K562 (cell line): ENCODE results near the gene PARD3. TPM values are rescaled to one million over a fixed set of nuclear protein-coding genes. Genes with fewer than 3 reads are reported as not detected.

Experiments used
- ATAC-seq: fragments of 200-7000 bp; cut with Tn5 transposase; 3 replicates; pipeline ENCODE4 v1.9.1; 2020; ENCODE audit warnings: moderate library complexity
- BruUV-seq: library from RNA; stranded (reverse); fragments of 400-500 nt; replicated peaks from 2 replicates; lab custom pipeline; 2021; lab: Mats Ljungman, UMichigan
- CTCF ChIA-PET: fragments of 300-600 bp; formaldehyde crosslinking; extraction: SDS; loops from one replicate; lab custom pipeline; 2021; ENCODE audit warnings: low intra/inter-chr PET ratio; lab: Yijun Ruan, JAX
- POLR2A ChIA-PET: fragments of 300-600, 350-650 bp; sonication (Branson Sonifier 250); formaldehyde crosslinking; extraction: SDS; loops from one replicate; lab custom pipeline; 2021; ENCODE audit warnings: antibody characterized with exemption, inconsistent platforms; lab: Yijun Ruan, JAX
- DNase-seq, 4 experiments: peaks; one replicate each; pipeline versions ENCODE4 v3.0.0 to v3.0.0-alpha.2; 2011 to 2018; ENCODE audit warnings: low spot score in 3 of 4, mixed read lengths in 3 of 4; ENCODE audit errors: extremely low read depth in 1 of 4
- FAIRE-seq: peaks from 2 replicates; lab custom pipeline; 2011; peaks lifted over from hg19 to GRCh38; lab: Jason Lieb, UNC
- H2AFZ ChIP-seq: 2 replicates; pipeline ENCODE4 v1.6.0; 2011; ENCODE audit warnings: low read depth, low read length, control low read depth, inconsistent platforms
- H3K27ac ChIP-seq: fragments of 200-600 bp; 3 replicates; pipeline ENCODE4 v1.8.0; 2011; ENCODE audit warnings: low read depth, mild to moderate bottlenecking, control low read depth, inconsistent platforms, low read length, moderate library complexity, mixed read lengths; ENCODE audit errors: extremely low read depth
- H3K27me3 ChIP-seq, 2 experiments: fragments of 300-600 bp in 1 of 2; 2 replicates in 1 of 2; 3 replicates in 1 of 2; pipeline versions ENCODE4 v1.6.0 to v1.8.0; 2011; ENCODE audit warnings: inconsistent platforms in 2 of 2, low read length in 2 of 2, mild to moderate bottlenecking in 1 of 2, mixed read lengths in 1 of 2, moderate library complexity in 1 of 2; ENCODE audit not compliant: control insufficient read depth in 2 of 2, insufficient read depth in 2 of 2
- H3K36me3 ChIP-seq: fragments of 300-600 bp; 3 replicates; pipeline ENCODE4 v1.8.0; 2011; ENCODE audit warnings: mild to moderate bottlenecking, low read length, inconsistent platforms; ENCODE audit not compliant: control insufficient read depth, insufficient read depth
- H3K4me1 ChIP-seq, 2 experiments: fragments of 200-600 bp in 1 of 2; replicated peaks in 1 of 2; 2 replicates in 1 of 2; 3 replicates in 1 of 2; pipeline versions ENCODE4 v1.5.1 to v1.8.0; 2011; ENCODE audit warnings: inconsistent platforms in 2 of 2, low read length in 2 of 2, mild to moderate bottlenecking in 1 of 2, mixed read lengths in 1 of 2, moderate library complexity in 1 of 2; ENCODE audit not compliant: control insufficient read depth in 2 of 2, insufficient read depth in 2 of 2
- H3K4me2 ChIP-seq: 2 replicates; pipeline ENCODE4 v1.6.1; 2011; ENCODE audit warnings: low read length, control low read depth, inconsistent platforms, mixed read lengths; ENCODE audit not compliant: insufficient read depth
- H3K4me3 ChIP-seq: fragments of 200-600 bp; sonication (generic), shearing (Covaris generic); 2 replicates; pipeline ENCODE4 v1.5.1; 2016; ENCODE audit warnings: control low read depth, inconsistent platforms
- H3K79me2 ChIP-seq: fragments of 200-600 bp; 3 replicates; pipeline ENCODE4 v1.8.0; 2011; ENCODE audit warnings: low read length, inconsistent platforms; ENCODE audit not compliant: control insufficient read depth, insufficient read depth
- H3K9ac ChIP-seq, 2 experiments: 2 replicates each; pipeline versions ENCODE4 v1.6.0 to v1.6.1; 2011; ENCODE audit warnings: low read depth in 2 of 2, low read length in 2 of 2, control low read depth in 1 of 2, inconsistent platforms in 1 of 2, mild to moderate bottlenecking in 1 of 2, mixed read lengths in 1 of 2; ENCODE audit not compliant: insufficient read depth in 1 of 2
- H3K9me1 ChIP-seq: one replicate; pipeline ENCODE4 v1.6.0; 2011; ENCODE audit warnings: inconsistent platforms, mild to moderate bottlenecking, low read length, moderate library complexity; ENCODE audit not compliant: control insufficient read depth, insufficient read depth
- H3K9me3 ChIP-seq: replicated peaks from 2 replicates; pipeline ENCODE4 v1.5.1; 2011; ENCODE audit warnings: low read depth, low read length, inconsistent platforms; ENCODE audit not compliant: control insufficient read depth, insufficient read depth
- H4K20me1 ChIP-seq: replicated peaks from 2 replicates; pipeline ENCODE4 v1.6.1; 2011; ENCODE audit warnings: low read length, inconsistent platforms, mixed read lengths; ENCODE audit not compliant: control insufficient read depth, insufficient read depth
- WGBS: fragments of 100-300 bp; shearing (Covaris generic); methylation state at CpG from one replicate; pipeline ENCODE4 v1.1.6; 2016; ENCODE audit warnings: low coverage, mixed read lengths; ENCODE audit not compliant: insufficient coverage; ENCODE audit errors: missing lambda C conversion rate; 5-methylcytosine and 5-hydroxymethylcytosine counted together
- in situ Hi-C: fragments of 300-500 bp; cut with MboI; formaldehyde crosslinking; loops from 4 replicates; pipeline ENCODE4 v1.15.0; 2018; ENCODE audit warnings: inconsistent platforms, mixed read lengths
- intact Hi-C: fragments of 100-400 bp; cut with micrococcal nuclease; formaldehyde crosslinking; loops from 2 replicates; pipeline ENCODE4 v1.14.2; 2022
- polyA plus RNA-seq, 8 experiments: library from polyadenylated mRNA; depleted of rRNA in 4 of 8; stranded (reverse) in 5 of 8; unstranded in 3 of 8; fragments of >200 nt; fragmentation: Nextera tagmentation in 2 of 8; fragmentation: Illumina TruSeq in 1 of 8; extraction: Ambion mirVana in 2 of 8; extraction: Trizol in 1 of 8; gene quantifications; 2 replicates each; pipeline versions ENCODE4 v1.2.1 to v1.2.3, GENCODE V29; 2011 to 2014; ENCODE audit warnings: inconsistent platforms in 1 of 8, missing spikeins in 1 of 8
- total RNA-seq, 7 experiments: library from RNA; depleted of rRNA in 6 of 7; stranded (reverse); fragments of >200 nt in 6 of 7; fragmentation: Illumina TruSeq in 2 of 7; extraction: Trizol in 2 of 7; gene quantifications; 2 replicates each; pipeline versions ENCODE4 v1.2.1 to v1.2.3, GENCODE V29; 2011 to 2021; ENCODE audit warnings: low replicate concordance in 1 of 7
- TF ChIP-seq, protein P1 (sequence below): fragments of 250-450 bp; sonication (Bioruptor Pico); IDR thresholded peaks from 2 replicates; pipeline ENCODE4 v1.5.1; 2021; ENCODE audit warnings: mild to moderate bottlenecking
- TF ChIP-seq, protein P2 (sequence below), 2 experiments: fragments of 150-350 bp in 1 of 2; IDR thresholded peaks; 2 replicates each; pipeline ENCODE4 v1.6.1; 2012 to 2016; ENCODE audit warnings: low read depth in 2 of 2, low read length in 2 of 2, mild to moderate bottlenecking in 1 of 2, moderate library complexity in 1 of 2
- TF ChIP-seq, protein P3 (sequence below): fragments of 450-650 bp; IDR thresholded peaks from 2 replicates; pipeline ENCODE4 v1.6.1; 2016; ENCODE audit warnings: borderline replicate concordance

The PARD3 gene
- total and polyA plus RNA-seq, 9 of the 15 experiments (the other 6 are each of a cell fraction or from before 2014, with no cell fraction given), result 2.7 to 11.7 (median 7.7) TPM

DNA sequence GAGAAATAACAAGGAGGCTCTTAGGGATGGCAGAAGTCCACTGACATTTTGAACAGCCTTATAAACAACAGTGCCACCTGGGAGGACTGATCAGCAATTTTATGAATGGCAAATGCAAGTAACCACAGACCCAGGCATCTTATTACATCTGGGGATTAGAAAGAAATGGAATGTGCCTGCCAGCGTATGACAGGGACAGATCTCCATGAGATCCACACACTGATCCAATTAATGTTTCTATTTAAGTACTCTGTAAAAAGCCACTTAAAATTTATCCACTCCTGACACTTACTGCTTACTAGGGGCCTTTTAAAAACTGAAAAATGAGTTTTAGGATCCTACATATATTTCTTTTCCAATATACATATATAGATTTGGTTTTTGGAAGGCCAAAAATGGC lies 28.6 kb downstream of the PARD3 start:
- Histone ChIP-seq H3K79me2 (no peaks in the 10 kb centered on the region), H3K36me3 (no peaks in the 10 kb centered on the region), H3K4me2 (no peak overlapping the region), H2AFZ (no peak overlapping the region), H3K27ac (no peak overlapping the region), H4K20me1 (no peaks in the 10 kb centered on the region), H3K9me3 (no peaks in the 10 kb centered on the region), H3K9me1 (no peaks in the 10 kb centered on the region), H3K9ac (no peak overlapping the region), H3K4me3 (no peak overlapping the region), H3K4me1 (peaks cover 0 to 4% of the 10 kb centered on the region in 2 experiments; a peak in 1 of 5 replicates), H3K27me3 (no peaks in the 10 kb centered on the region)
- FAIRE-seq (no peak), DNase-seq (no peak), ATAC-seq (no peak)
- in situ Hi-C loops, result no loop called here
- ChIA-PET POLR2A (interaction anchor here (0.8 kb wide), 1 partner anchor 61 kb away, joined by 3 read pairs; no protein-coding TSS in a partner anchor), CTCF (no interaction called here)
- no TSS peak for BruUV-seq
- intact Hi-C loops, result no loop called here
- TF ChIP-seq, protein P1, sequence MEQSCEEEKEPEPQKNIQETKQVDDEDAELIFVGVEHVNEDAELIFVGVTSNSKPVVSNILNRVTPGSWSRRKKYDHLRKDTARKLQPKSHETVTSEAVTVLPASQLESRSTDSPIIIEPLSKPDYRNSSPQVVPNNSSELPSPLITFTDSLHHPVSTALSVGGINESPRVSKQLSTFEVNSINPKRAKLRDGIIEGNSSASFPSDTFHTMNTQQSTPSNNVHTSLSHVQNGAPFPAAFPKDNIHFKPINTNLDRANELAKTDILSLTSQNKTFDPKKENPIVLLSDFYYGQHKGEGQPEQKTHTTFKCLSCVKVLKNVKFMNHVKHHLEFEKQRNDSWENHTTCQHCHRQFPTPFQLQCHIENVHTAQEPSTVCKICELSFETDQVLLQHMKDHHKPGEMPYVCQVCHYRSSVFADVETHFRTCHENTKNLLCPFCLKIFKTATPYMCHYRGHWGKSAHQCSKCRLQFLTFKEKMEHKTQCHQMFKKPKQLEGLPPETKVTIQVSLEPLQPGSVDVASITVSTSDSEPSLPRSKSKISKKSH (CRISPR knock-in tag), result no peak
- TF ChIP-seq, protein P2, sequence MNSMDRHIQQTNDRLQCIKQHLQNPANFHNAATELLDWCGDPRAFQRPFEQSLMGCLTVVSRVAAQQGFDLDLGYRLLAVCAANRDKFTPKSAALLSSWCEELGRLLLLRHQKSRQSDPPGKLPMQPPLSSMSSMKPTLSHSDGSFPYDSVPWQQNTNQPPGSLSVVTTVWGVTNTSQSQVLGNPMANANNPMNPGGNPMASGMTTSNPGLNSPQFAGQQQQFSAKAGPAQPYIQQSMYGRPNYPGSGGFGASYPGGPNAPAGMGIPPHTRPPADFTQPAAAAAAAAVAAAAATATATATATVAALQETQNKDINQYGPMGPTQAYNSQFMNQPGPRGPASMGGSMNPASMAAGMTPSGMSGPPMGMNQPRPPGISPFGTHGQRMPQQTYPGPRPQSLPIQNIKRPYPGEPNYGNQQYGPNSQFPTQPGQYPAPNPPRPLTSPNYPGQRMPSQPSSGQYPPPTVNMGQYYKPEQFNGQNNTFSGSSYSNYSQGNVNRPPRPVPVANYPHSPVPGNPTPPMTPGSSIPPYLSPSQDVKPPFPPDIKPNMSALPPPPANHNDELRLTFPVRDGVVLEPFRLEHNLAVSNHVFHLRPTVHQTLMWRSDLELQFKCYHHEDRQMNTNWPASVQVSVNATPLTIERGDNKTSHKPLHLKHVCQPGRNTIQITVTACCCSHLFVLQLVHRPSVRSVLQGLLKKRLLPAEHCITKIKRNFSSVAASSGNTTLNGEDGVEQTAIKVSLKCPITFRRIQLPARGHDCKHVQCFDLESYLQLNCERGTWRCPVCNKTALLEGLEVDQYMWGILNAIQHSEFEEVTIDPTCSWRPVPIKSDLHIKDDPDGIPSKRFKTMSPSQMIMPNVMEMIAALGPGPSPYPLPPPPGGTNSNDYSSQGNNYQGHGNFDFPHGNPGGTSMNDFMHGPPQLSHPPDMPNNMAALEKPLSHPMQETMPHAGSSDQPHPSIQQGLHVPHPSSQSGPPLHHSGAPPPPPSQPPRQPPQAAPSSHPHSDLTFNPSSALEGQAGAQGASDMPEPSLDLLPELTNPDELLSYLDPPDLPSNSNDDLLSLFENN (IDR thresholded peaks at IDR 0.05; ENCODE audit: low read depth in 2 of 2, low read length in 2 of 2), result no peak
- TF ChIP-seq, protein P3, sequence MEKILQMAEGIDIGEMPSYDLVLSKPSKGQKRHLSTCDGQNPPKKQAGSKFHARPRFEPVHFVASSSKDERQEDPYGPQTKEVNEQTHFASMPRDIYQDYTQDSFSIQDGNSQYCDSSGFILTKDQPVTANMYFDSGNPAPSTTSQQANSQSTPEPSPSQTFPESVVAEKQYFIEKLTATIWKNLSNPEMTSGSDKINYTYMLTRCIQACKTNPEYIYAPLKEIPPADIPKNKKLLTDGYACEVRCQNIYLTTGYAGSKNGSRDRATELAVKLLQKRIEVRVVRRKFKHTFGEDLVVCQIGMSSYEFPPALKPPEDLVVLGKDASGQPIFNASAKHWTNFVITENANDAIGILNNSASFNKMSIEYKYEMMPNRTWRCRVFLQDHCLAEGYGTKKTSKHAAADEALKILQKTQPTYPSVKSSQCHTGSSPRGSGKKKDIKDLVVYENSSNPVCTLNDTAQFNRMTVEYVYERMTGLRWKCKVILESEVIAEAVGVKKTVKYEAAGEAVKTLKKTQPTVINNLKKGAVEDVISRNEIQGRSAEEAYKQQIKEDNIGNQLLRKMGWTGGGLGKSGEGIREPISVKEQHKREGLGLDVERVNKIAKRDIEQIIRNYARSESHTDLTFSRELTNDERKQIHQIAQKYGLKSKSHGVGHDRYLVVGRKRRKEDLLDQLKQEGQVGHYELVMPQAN, result no peak
- 9% methylated on average over 1 of the region's 1 CpG for WGBS
